KMS-11 (cell line): ENCODE data around the gene CEP128.

Source experiments
- H2AFZ ChIP-seq: fragments of 200-600 bp; sonication (generic); 2 replicates; pipeline ENCODE4 v1.6.1; 2016; ENCODE audit warnings: antibody characterized with exemption, mixed run types, low read depth
- H3K27ac ChIP-seq: fragments of 200-600 bp; sonication (generic); 2 replicates; pipeline ENCODE4 v1.6.1; 2016; ENCODE audit warnings: mild to moderate bottlenecking, mixed run types
- H3K27me3 ChIP-seq: fragments of 200-600 bp; sonication (generic); 2 replicates; pipeline ENCODE4 v1.6.1; 2017; ENCODE audit warnings: mild to moderate bottlenecking, low read depth, mixed run types, moderate library complexity; ENCODE audit not compliant: insufficient read depth
- H3K36me3 ChIP-seq: fragments of 200-600 bp; sonication (generic); 2 replicates; pipeline ENCODE4 v1.6.1; 2017; ENCODE audit warnings: mild to moderate bottlenecking, mixed run types; ENCODE audit not compliant: insufficient read depth
- H3K4me1 ChIP-seq: fragments of 200-600 bp; sonication (generic); 2 replicates; pipeline ENCODE4 v1.6.1; 2016; ENCODE audit warnings: mild to moderate bottlenecking, low read depth, mixed run types; ENCODE audit not compliant: poor library complexity, severe bottlenecking
- H3K4me2 ChIP-seq: fragments of 200-600 bp; sonication (generic); 2 replicates; pipeline ENCODE4 v1.7.0; 2016; ENCODE audit warnings: mild to moderate bottlenecking, mixed run types
- H3K4me3 ChIP-seq: fragments of 200-600 bp; sonication (generic); IDR thresholded peaks from 2 replicates; pipeline ENCODE4 v1.6.1; 2017; ENCODE audit warnings: low read depth, low read length, mixed read lengths; ENCODE audit not compliant: insufficient read depth
- H3K79me2 ChIP-seq: fragments of 200-600 bp; sonication (generic); 2 replicates; pipeline ENCODE4 v1.6.1; 2016; ENCODE audit warnings: low read depth, mixed run types; ENCODE audit not compliant: insufficient read depth
- H3K9ac ChIP-seq: fragments of 200-600 bp; sonication (generic); 2 replicates; pipeline ENCODE4 v1.6.1; 2016; ENCODE audit warnings: mild to moderate bottlenecking, mixed run types
- H4K20me1 ChIP-seq: fragments of 200-600 bp; sonication (generic); 2 replicates; pipeline ENCODE4 v1.6.1; 2016; ENCODE audit warnings: mild to moderate bottlenecking, mixed run types; ENCODE audit not compliant: insufficient read depth
- TF ChIP-seq, protein P1 (sequence below): fragments of 200-600 bp; sonication (generic); conservative IDR thresholded peaks from 2 replicates; pipeline ENCODE4 v1.6.1; 2017; ENCODE audit warnings: low read depth, mild to moderate bottlenecking, antibody characterized with exemption, low read length, moderate library complexity, mixed read lengths

The CEP128 gene

DNA sequence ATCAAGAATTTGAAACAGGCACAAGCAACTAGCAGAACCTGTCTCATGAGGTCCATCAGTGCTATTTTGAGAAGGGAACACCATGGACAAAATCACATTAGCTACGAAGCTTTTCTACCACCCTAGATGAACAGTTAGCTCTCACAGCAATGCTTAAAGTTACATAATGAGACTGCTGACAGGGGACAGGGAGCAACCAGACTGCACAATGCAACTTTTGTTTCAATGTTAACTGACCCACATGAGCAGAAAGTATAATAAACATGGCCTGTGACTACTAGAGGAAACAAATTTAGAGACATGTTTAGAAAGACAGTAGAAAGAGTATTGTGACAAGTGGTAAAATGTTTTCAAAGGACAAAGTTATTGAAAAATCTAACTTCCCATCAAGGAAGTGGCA is 282.8 kb downstream of the CEP128 start:
- TF ChIP-seq, protein P1, sequence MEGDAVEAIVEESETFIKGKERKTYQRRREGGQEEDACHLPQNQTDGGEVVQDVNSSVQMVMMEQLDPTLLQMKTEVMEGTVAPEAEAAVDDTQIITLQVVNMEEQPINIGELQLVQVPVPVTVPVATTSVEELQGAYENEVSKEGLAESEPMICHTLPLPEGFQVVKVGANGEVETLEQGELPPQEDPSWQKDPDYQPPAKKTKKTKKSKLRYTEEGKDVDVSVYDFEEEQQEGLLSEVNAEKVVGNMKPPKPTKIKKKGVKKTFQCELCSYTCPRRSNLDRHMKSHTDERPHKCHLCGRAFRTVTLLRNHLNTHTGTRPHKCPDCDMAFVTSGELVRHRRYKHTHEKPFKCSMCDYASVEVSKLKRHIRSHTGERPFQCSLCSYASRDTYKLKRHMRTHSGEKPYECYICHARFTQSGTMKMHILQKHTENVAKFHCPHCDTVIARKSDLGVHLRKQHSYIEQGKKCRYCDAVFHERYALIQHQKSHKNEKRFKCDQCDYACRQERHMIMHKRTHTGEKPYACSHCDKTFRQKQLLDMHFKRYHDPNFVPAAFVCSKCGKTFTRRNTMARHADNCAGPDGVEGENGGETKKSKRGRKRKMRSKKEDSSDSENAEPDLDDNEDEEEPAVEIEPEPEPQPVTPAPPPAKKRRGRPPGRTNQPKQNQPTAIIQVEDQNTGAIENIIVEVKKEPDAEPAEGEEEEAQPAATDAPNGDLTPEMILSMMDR: no peak
- H3K4me3 ChIP-seq: no peak overlapping the region
- H3K27me3 ChIP-seq: no peaks in the 10 kb centered on the region
- H3K36me3 ChIP-seq: no peaks in the 10 kb centered on the region
- no peak overlapping the region for H3K9ac ChIP-seq
- H3K27ac ChIP-seq: no peak overlapping the region
- no peak overlapping the region for H2AFZ ChIP-seq
- no peaks in the 10 kb centered on the region for H3K4me1 ChIP-seq
- H3K4me2 ChIP-seq: no peak overlapping the region
- no peaks in the 10 kb centered on the region for H4K20me1 ChIP-seq
- no peaks in the 10 kb centered on the region for H3K79me2 ChIP-seq

- Histone ChIP-seq H3K79me2 (no peaks in the 10 kb centered on the region), H3K27me3 (no peaks in the 10 kb centered on the region), H3K4me3 (no peak overlapping the region), H3K9ac (no peak overlapping the region), H3K4me1 (no peaks in the 10 kb centered on the region), H4K20me1 (no peaks in the 10 kb centered on the region), H2AFZ (no peak overlapping the region), H3K36me3 (no peaks in the 10 kb centered on the region), H3K4me2 (no peak overlapping the region), H3K27ac (no peak overlapping the region)
- TF ChIP-seq, protein P1: no peak
Measured at GRCh38 chr14:80658155-80658554, 283.4 kb downstream of the CEP128 start.

DNA sequence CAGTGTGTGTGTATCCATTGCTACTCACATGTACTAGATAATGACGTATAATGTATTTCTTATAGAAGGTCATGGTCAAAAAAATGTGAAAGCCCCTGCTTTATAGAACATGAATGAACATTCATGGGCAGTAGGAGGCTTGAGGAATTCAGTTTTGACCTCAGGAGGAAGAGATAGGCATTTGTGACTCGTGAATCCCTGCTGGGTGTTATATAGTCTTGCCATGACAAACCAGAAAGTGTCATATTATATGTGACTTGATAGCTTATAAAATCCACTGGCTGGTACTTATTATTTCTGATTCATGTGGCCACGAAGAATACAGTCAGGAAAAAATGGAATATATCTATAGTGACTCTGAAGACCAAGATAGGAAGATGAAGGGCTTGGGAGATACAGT is 287.6 kb downstream of the CEP128 start:
- Histone ChIP-seq H3K4me2 (no peak overlapping the region), H3K79me2 (no peaks in the 10 kb centered on the region), H3K36me3 (no peaks in the 10 kb centered on the region), H2AFZ (no peak overlapping the region), H3K27ac (no peak overlapping the region), H3K9ac (no peak overlapping the region), H3K4me1 (no peaks in the 10 kb centered on the region), H3K27me3 (no peaks in the 10 kb centered on the region), H3K4me3 (no peak overlapping the region), H4K20me1 (no peaks in the 10 kb centered on the region)
- TF ChIP-seq, protein P1: no peak

DNA sequence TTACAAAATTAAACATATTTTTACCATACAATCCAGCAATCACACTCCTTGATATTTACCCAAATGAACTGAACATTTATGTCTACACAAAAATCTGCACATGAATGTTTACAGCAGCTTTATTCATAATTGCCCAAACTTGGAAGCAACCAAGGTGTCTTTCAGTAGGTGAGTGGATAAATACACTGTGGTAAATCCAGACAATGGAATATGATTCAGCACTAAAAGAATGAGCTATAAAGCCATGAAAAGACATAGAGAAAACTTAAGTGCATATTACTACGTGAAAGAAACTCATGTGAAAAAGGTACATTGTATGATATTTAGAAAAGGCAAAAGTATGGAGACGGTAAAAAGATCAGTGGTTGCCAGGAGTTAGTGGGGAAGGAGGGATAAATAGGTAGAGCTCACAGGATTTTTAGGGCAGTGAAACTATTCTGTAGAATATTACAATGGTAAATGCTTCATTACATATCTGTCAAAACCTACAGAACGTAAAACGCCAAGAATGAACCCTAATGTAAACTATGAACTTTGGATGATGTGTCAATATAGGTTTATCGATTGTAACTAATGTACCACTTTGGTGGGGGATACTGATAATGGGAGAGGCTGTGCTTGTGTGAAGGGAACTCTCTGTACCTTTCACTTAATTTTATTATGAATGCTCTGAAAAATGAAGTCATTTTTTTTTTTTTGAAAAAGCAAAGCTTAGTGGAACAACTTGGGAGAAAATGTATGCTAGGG is 295.7 kb downstream of the CEP128 start:
- Histone ChIP-seq H3K9ac (no peak overlapping the region), H3K4me3 (no peak overlapping the region), H3K27me3 (no peaks in the 10 kb centered on the region), H3K36me3 (no peaks in the 10 kb centered on the region), H3K79me2 (no peaks in the 10 kb centered on the region), H3K27ac (no peak overlapping the region), H4K20me1 (no peaks in the 10 kb centered on the region), H3K4me2 (no peak overlapping the region), H2AFZ (no peak overlapping the region), H3K4me1 (no peaks in the 10 kb centered on the region)
- TF ChIP-seq, protein P1: no peak
